Panc1 (cell line): Measurements from ENCODE around the gene SSBP3. TPM values are rescaled to one million over a fixed set of nuclear protein-coding genes. Genes with fewer than 3 reads are reported as not detected.

Source experiments
- ATAC-seq: fragments of 200-7000 bp; cut with Tn5 transposase; 2 replicates; pipeline ENCODE4 v1.9.1; 2020; ENCODE audit warnings: mild to moderate bottlenecking, moderate library complexity
- BruUV-seq: library from RNA; stranded (reverse); fragments of 400-500 nt; replicated peaks from 2 replicates; lab custom pipeline; 2021; lab: Mats Ljungman, UMichigan
- CTCF ChIA-PET: fragments of 300-600 bp; sonication (Branson Sonifier 250); formaldehyde crosslinking; loops from one replicate; lab custom pipeline; 2022; ENCODE audit warnings: antibody characterized with exemption; lab: Charles Lee
- POLR2A ChIA-PET: fragments of 300-600 bp; sonication (Branson Sonifier 250); formaldehyde crosslinking; loops from one replicate; lab custom pipeline; 2022; ENCODE audit warnings: antibody characterized with exemption; lab: Charles Lee
- DNase-seq: peaks from one replicate; pipeline ENCODE4 v3.0.0-alpha.2; 2010; ENCODE audit warnings: low read depth, low spot score
- H3K27ac ChIP-seq: 2 replicates; pipeline ENCODE4 v1.5.1; 2011; ENCODE audit warnings: mild to moderate bottlenecking, low read length, inconsistent platforms
- H3K27me3 ChIP-seq: fragments of 200-500 bp; sonication (Bioruptor generic); 2 replicates; pipeline ENCODE4 v1.6.0; 2014; ENCODE audit warnings: low read length, inconsistent platforms; ENCODE audit not compliant: control insufficient read depth, insufficient read depth
- H3K36me3 ChIP-seq: fragments of 200-500 bp; sonication (Bioruptor generic); 2 replicates; pipeline ENCODE4 v1.5.1; 2014; ENCODE audit warnings: inconsistent platforms, mild to moderate bottlenecking, low read length, moderate library complexity; ENCODE audit not compliant: control insufficient read depth, insufficient read depth
- H3K4me1 ChIP-seq: 2 replicates; pipeline ENCODE4 v1.5.1; 2011; ENCODE audit warnings: inconsistent platforms, mild to moderate bottlenecking, low read length, moderate library complexity; ENCODE audit not compliant: control insufficient read depth, insufficient read depth
- H3K4me3 ChIP-seq, 2 experiments: 2 replicates each; pipeline ENCODE4 v1.5.1; 2011 to 2012; ENCODE audit warnings: low read depth in 2 of 2, low read length in 2 of 2, mild to moderate bottlenecking in 2 of 2, inconsistent platforms in 1 of 2, moderate library complexity in 1 of 2
- H3K9me3 ChIP-seq: fragments of 200-500 bp; sonication (Bioruptor generic); 2 replicates; pipeline ENCODE4 v1.5.1; 2014; ENCODE audit warnings: low read depth, mild to moderate bottlenecking, inconsistent platforms, low read length, moderate library complexity; ENCODE audit not compliant: control insufficient read depth, insufficient read depth
- POLR2AphosphoS5 ChIP-seq: IDR thresholded peaks from 2 replicates; pipeline ENCODE4 v1.6.1; 2012; ENCODE audit warnings: mild to moderate bottlenecking, low read depth, low read length, moderate library complexity
- SIN3A ChIP-seq: IDR thresholded peaks from 2 replicates; pipeline ENCODE4 v1.6.1; 2012; ENCODE audit warnings: low read depth, mild to moderate bottlenecking, low read length, moderate library complexity, borderline replicate concordance; ENCODE audit not compliant: insufficient read depth
- TCF7L2 ChIP-seq: IDR thresholded peaks from 2 replicates; pipeline ENCODE4 v1.6.1; 2011; ENCODE audit warnings: mild to moderate bottlenecking, low read depth, low read length, inconsistent platforms
- in situ Hi-C: cut with HindIII; loops from 2 replicates; pipeline ENCODE4 v1.10.0; 2016; ENCODE audit warnings: low sequenced_read_pairs, low pct_unique_long_range_greater_than_20kb
- intact Hi-C: fragments of 100-400 bp; cut with micrococcal nuclease; formaldehyde crosslinking; loops from one replicate; pipeline ENCODE4 v1.10.0; 2022; ENCODE audit not compliant: unreplicated experiment
- total RNA-seq: library from RNA; stranded (reverse); gene quantifications from one replicate; pipeline ENCODE4 v1.2.1, GENCODE V29; 2021; ENCODE audit not compliant: unreplicated experiment
- TF ChIP-seq, protein P1 (sequence below), 2 experiments: IDR thresholded peaks; 2 replicates each; pipeline ENCODE4 v1.6.1; 2011 to 2012; ENCODE audit warnings: low read depth in 2 of 2, control low read depth in 1 of 2, low read length in 1 of 2, mild to moderate bottlenecking in 1 of 2, moderate library complexity in 1 of 2; ENCODE audit not compliant: insufficient read depth in 1 of 2
- TF ChIP-seq, protein P2 (sequence below): fragments of 450-650 bp; IDR thresholded peaks from 2 replicates; pipeline ENCODE4 v1.5.1; 2017; ENCODE audit warnings: mild to moderate bottlenecking

SSBP3 gene
- total RNA-seq, 1 experiment from 2014 or later = 22.5 TPM

DNA sequence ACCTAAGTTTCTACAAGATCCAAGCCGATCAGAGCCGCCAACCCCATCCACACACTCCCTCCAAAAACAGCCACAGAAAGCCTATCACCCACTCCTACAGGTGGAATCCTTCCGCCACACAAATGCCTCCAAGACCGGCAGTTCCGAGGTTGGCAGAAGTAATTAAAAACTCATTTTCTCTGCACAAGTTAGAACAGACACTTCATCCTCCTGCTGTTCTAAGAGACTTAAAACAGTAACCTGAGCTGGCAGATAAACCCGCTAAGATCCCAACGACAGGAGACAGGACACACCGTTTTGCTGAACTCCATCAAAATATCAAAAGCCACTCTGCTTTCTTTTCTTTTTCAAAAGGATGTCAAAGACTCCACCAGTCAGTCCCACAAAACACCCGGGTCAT lies 2.8 kb downstream of the SSBP3 start:
- Histone ChIP-seq H3K9me3 (no peaks in the 10 kb centered on the region), H3K36me3 (no peaks in the 10 kb centered on the region; the same call in 1 of the 2 replicates), H3K27me3 (no peaks in the 10 kb centered on the region), H3K4me1 (peaks cover 15% of the 10 kb centered on the region), H3K4me3 (no peak overlapping the region), H3K27ac (no peak overlapping the region)
- TF ChIP-seq, protein P1, sequence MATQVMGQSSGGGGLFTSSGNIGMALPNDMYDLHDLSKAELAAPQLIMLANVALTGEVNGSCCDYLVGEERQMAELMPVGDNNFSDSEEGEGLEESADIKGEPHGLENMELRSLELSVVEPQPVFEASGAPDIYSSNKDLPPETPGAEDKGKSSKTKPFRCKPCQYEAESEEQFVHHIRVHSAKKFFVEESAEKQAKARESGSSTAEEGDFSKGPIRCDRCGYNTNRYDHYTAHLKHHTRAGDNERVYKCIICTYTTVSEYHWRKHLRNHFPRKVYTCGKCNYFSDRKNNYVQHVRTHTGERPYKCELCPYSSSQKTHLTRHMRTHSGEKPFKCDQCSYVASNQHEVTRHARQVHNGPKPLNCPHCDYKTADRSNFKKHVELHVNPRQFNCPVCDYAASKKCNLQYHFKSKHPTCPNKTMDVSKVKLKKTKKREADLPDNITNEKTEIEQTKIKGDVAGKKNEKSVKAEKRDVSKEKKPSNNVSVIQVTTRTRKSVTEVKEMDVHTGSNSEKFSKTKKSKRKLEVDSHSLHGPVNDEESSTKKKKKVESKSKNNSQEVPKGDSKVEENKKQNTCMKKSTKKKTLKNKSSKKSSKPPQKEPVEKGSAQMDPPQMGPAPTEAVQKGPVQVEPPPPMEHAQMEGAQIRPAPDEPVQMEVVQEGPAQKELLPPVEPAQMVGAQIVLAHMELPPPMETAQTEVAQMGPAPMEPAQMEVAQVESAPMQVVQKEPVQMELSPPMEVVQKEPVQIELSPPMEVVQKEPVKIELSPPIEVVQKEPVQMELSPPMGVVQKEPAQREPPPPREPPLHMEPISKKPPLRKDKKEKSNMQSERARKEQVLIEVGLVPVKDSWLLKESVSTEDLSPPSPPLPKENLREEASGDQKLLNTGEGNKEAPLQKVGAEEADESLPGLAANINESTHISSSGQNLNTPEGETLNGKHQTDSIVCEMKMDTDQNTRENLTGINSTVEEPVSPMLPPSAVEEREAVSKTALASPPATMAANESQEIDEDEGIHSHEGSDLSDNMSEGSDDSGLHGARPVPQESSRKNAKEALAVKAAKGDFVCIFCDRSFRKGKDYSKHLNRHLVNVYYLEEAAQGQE (IDR thresholded peaks at IDR 0.05; ENCODE audit: insufficient read depth in 1 of 2, low read depth in 2 of 2, low read length in 1 of 2) = no peak
- TF ChIP-seq SIN3A (no peak), TCF7L2 (no peak), POLR2AphosphoS5 (no peak)
- TF ChIP-seq, protein P2, sequence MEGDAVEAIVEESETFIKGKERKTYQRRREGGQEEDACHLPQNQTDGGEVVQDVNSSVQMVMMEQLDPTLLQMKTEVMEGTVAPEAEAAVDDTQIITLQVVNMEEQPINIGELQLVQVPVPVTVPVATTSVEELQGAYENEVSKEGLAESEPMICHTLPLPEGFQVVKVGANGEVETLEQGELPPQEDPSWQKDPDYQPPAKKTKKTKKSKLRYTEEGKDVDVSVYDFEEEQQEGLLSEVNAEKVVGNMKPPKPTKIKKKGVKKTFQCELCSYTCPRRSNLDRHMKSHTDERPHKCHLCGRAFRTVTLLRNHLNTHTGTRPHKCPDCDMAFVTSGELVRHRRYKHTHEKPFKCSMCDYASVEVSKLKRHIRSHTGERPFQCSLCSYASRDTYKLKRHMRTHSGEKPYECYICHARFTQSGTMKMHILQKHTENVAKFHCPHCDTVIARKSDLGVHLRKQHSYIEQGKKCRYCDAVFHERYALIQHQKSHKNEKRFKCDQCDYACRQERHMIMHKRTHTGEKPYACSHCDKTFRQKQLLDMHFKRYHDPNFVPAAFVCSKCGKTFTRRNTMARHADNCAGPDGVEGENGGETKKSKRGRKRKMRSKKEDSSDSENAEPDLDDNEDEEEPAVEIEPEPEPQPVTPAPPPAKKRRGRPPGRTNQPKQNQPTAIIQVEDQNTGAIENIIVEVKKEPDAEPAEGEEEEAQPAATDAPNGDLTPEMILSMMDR = no peak
- intact Hi-C loops = no loop called here
- in situ Hi-C loops = no loop called here
- ChIA-PET CTCF (interaction anchor here (0.7 kb wide), 1 partner anchor 77 kb away, joined by 4 read pairs; no protein-coding TSS in a partner anchor), POLR2A (no interaction called here)
- BruUV-seq = no TSS peak
- DNase-seq = no peak
- ATAC-seq = no peak

DNA sequence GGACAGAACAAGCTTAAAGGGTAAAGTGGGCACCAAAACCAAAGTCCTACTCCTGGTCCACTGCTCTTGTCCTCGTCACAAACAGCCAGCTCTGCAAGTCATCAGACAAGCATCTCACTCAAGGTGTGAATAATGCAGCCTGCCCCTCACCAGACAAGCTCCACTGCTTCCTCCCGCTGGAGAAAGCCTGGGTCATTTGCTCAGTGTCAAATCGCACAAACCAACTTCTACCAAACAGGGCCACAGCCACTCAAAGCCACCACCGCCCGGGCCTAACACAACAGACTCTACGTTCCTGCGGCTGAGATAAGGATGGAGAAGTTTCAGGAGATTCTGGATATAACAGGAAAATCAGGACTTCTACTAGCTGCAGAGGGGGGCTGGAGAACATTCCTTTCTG lies 3.3 kb downstream of the SSBP3 start:
- POLR2A ChIA-PET = no interaction called here
- H3K4me1 ChIP-seq = peaks cover 9% of the 10 kb centered on the region
- TF ChIP-seq, protein P2 = no peak
- no peak for TF ChIP-seq SIN3A
- TF ChIP-seq, protein P1 (IDR thresholded peaks at IDR 0.05; ENCODE audit: insufficient read depth in 1 of 2, low read depth in 2 of 2, low read length in 1 of 2) = no peak
- TF ChIP-seq TCF7L2 = no peak
- TF ChIP-seq POLR2AphosphoS5 = no peak
- CTCF ChIA-PET = interaction anchor here (0.7 kb wide), 1 partner anchor 76 kb away, joined by 4 read pairs; no protein-coding TSS in a partner anchor
- H3K27ac ChIP-seq = no peak overlapping the region
- no peaks in the 10 kb centered on the region for H3K27me3 ChIP-seq
- intact Hi-C loops (no loop called here), in situ Hi-C loops (no loop called here)
- BruUV-seq = no TSS peak
- H3K36me3 ChIP-seq = no peaks in the 10 kb centered on the region; the same call in 1 of the 2 replicates
- ATAC-seq = no peak
- no peaks in the 10 kb centered on the region for H3K9me3 ChIP-seq
- H3K4me3 ChIP-seq = no peak overlapping the region
- DNase-seq = no peak
